ENCODE measurements around the gene DCBLD1. TPM values are rescaled to one million over a fixed set of nuclear protein-coding genes. Genes with fewer than 3 reads are reported as not detected.

DCBLD1 gene
- total RNA-seq, 1 donor from 2014 or later: 9.1 TPM

DNA sequence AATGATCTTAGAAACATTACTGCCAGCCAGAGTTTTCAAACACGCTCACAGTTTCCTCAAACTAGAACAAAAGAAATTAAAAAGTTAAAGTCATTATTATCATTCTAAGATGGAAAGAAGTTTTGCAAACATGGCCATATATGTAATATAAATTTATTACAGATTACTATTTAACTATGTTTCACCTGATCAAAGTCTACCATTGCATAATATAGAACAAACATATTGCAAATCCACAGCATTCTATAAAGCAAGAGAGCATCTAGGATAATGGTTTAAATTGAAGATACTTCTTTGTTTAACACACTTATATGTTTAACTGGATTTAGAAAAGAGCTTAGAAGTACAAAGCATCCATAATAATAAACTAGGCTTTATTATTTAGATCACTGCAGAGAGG, 26.2 kb upstream of the DCBLD1 start:
- TF ChIP-seq, protein P1, sequence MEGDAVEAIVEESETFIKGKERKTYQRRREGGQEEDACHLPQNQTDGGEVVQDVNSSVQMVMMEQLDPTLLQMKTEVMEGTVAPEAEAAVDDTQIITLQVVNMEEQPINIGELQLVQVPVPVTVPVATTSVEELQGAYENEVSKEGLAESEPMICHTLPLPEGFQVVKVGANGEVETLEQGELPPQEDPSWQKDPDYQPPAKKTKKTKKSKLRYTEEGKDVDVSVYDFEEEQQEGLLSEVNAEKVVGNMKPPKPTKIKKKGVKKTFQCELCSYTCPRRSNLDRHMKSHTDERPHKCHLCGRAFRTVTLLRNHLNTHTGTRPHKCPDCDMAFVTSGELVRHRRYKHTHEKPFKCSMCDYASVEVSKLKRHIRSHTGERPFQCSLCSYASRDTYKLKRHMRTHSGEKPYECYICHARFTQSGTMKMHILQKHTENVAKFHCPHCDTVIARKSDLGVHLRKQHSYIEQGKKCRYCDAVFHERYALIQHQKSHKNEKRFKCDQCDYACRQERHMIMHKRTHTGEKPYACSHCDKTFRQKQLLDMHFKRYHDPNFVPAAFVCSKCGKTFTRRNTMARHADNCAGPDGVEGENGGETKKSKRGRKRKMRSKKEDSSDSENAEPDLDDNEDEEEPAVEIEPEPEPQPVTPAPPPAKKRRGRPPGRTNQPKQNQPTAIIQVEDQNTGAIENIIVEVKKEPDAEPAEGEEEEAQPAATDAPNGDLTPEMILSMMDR (conservative IDR thresholded peaks at IDR 0.05): no peak
- Mint-ChIP-seq H3K27me3 (ENCODE audit: low read depth) (no peaks in the 10 kb centered on the region), H3K4me3 (no peak overlapping the region), H3K9me3 (no peaks in the 10 kb centered on the region), H3K36me3 (ENCODE audit: low read depth) (no peaks in the 10 kb centered on the region), H3K4me1 (peaks cover 6% of the 10 kb centered on the region), H3K27ac (ENCODE audit: unreplicated experiment) (no peak overlapping the region)
- DNase-seq (ENCODE audit: low read depth, low spot score): no peak

DNA sequence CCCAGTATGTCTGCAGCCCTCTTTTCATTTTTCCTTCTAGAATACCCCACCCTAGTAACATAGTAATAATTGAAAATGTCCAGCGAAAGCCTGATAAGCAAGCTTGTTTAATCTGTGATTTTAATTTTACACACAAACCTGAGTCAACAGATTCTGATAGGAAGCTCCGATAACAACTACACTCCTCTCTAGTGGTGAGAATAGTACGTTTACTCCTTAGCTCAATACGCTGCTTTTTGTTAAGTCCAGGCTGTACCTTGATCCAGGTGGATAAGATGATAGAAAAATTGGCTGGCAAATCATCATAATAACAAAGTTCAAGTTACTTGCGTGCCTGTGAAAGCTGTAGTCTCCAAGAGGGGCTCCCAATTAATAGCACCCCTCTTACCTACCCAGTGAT, 25.5 kb upstream of the DCBLD1 start:
- Mint-ChIP-seq H3K27ac (ENCODE audit: unreplicated experiment) (no peak overlapping the region), H3K36me3 (ENCODE audit: low read depth) (no peaks in the 10 kb centered on the region), H3K4me3 (no peak overlapping the region), H3K27me3 (ENCODE audit: low read depth) (no peaks in the 10 kb centered on the region), H3K4me1 (no peaks in the 10 kb centered on the region), H3K9me3 (no peaks in the 10 kb centered on the region)
- TF ChIP-seq, protein P1 (conservative IDR thresholded peaks at IDR 0.05): no peak
- no peak for DNase-seq (ENCODE audit: low read depth, low spot score)

DNA sequence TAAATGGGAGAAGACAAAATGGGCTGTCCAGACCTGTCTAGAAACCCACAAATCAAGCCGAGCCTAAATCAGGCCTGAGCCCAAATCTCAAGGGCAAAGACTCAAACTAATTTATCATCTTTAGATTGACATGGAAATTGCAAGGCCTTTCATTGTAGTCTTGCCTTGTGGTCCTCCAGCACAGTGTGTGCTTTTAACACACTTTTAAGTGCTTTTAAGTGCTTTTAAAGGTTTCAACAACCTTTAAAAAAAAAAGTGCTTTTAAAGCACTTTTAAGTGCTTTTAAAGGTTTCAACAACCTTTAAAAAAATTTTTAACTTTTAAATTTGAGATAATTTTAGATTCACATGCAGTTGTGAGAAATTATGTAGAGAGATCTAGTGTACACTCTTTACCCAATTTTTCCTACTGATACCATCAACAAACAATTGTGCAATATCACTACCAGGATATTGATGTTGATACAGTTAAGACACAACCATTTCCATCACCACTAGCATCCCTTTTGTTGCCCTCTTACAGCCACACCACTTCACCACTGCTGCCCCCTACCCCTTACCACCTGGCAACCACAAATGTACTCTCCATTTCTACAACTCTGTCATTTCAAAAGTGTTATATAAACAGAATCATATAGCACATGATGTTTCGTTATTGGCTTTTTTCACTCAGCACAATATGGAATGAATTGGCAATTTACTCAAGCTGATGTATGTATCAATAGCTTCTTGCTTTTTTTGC, 23.1 kb upstream of the DCBLD1 start:
- H3K9me3 Mint-ChIP-seq: no peaks in the 10 kb centered on the region
- H3K27me3 Mint-ChIP-seq (ENCODE audit: low read depth): peaks cover 2% of the 10 kb centered on the region
- no peak for DNase-seq (ENCODE audit: low read depth, low spot score)
- no peak overlapping the region for H3K27ac Mint-ChIP-seq (ENCODE audit: unreplicated experiment)
- no peak overlapping the region for H3K4me3 Mint-ChIP-seq
- TF ChIP-seq, protein P1 (conservative IDR thresholded peaks at IDR 0.05): no peak
- H3K36me3 Mint-ChIP-seq (ENCODE audit: low read depth): no peaks in the 10 kb centered on the region
- no peaks in the 10 kb centered on the region for H3K4me1 Mint-ChIP-seq

DNA sequence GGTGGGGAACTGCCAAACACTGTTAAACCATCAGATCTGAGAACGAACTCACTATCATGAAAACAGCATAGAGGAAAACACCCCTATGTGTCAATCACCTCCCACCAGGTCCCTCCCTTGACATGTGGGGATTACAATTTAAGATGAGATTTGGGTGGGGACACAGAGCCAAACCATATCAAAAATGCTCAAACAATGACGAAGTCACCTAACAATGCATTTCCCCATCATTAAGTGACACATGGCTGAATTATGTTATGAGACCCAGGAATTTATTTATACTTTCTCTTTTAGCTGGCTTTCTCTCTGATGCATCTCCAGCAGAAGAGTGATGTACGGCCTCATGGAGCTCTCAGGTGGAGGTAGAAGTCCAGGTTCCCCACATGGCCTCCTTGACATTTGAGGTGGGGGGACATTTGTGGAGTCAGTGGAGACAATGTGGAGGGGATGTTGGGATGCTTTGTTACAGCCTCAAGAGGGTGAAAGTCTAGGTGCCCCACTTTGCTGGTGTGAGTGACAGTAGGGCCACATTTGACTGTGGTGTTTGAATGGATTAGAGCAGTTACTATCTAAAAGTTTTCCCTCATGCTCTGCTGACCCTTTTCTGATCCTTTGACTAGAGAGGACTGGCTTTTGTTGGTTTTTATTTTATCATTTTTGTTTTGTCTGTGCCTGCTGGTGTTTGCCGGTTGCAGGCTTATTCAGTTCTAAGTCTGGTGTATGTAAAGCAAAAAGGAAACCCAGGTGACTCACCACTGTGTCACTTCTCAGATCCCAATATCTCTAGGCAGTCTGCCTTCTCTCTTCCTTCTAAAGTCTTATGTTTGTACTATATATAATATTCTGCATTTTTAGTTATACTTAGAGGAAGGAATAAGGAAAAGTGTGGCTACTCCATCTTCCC, 18.5 kb upstream of the DCBLD1 start:
- H3K27me3 Mint-ChIP-seq (ENCODE audit: low read depth): peaks cover 11% of the 10 kb centered on the region
- H3K4me3 Mint-ChIP-seq: no peak overlapping the region
- no peak overlapping the region for H3K27ac Mint-ChIP-seq (ENCODE audit: unreplicated experiment)
- TF ChIP-seq, protein P1 (conservative IDR thresholded peaks at IDR 0.05): no peak
- DNase-seq (ENCODE audit: low read depth, low spot score): no peak
- no peaks in the 10 kb centered on the region for H3K36me3 Mint-ChIP-seq (ENCODE audit: low read depth)
- no peaks in the 10 kb centered on the region for H3K9me3 Mint-ChIP-seq
- H3K4me1 Mint-ChIP-seq: no peaks in the 10 kb centered on the region

DNA sequence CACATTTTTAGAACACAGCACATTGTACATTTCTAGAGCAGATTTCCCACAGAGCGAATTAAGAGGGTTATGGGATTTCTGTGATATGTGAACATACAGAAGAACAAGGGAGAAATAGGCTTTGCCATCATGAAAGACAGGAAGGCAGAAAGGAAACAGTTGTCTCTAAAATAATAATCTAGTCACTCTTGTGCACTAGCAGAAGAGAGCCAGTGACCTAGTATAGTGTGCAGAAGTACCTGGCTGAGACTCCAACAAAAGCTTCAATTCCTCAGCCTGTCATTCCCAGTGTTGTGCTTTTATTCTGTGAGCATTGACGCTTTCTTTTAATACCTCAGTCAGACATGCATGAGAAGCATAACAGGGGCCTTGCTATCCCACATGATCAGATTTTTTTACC, 17.8 kb upstream of the DCBLD1 start:
- H3K36me3 Mint-ChIP-seq (ENCODE audit: low read depth): no peaks in the 10 kb centered on the region
- TF ChIP-seq, protein P1 (conservative IDR thresholded peaks at IDR 0.05): no peak
- H3K27ac Mint-ChIP-seq (ENCODE audit: unreplicated experiment): no peak overlapping the region
- no peaks in the 10 kb centered on the region for H3K4me1 Mint-ChIP-seq
- no peak overlapping the region for H3K4me3 Mint-ChIP-seq
- no peak for DNase-seq (ENCODE audit: low read depth, low spot score)
- peaks cover 11% of the 10 kb centered on the region for H3K27me3 Mint-ChIP-seq (ENCODE audit: low read depth)
- H3K9me3 Mint-ChIP-seq: no peaks in the 10 kb centered on the region

Data from neural crest cell (in vitro differentiated cells).